HG03460 (cell line): ENCODE measurements around the gene TNN.

Experiments
- ATAC-seq: cut with Tn5 transposase; IDR thresholded peaks from one replicate; pipeline ENCODE4 v1.9.1; 2021; ENCODE audit not compliant: unreplicated experiment

TNN gene

GRCh38 chr1:175171036-175171913 is 103.6 kb downstream of the TNN start:
- ATAC-seq, result no peak

- ATAC-seq, result no peak
These were observed 104.9 kb downstream of the TNN start for GRCh38 chr1:175172503-175172902.

- no peak for ATAC-seq
These were observed 105.9 kb downstream of the TNN start for GRCh38 chr1:175173531-175173930.

DNA sequence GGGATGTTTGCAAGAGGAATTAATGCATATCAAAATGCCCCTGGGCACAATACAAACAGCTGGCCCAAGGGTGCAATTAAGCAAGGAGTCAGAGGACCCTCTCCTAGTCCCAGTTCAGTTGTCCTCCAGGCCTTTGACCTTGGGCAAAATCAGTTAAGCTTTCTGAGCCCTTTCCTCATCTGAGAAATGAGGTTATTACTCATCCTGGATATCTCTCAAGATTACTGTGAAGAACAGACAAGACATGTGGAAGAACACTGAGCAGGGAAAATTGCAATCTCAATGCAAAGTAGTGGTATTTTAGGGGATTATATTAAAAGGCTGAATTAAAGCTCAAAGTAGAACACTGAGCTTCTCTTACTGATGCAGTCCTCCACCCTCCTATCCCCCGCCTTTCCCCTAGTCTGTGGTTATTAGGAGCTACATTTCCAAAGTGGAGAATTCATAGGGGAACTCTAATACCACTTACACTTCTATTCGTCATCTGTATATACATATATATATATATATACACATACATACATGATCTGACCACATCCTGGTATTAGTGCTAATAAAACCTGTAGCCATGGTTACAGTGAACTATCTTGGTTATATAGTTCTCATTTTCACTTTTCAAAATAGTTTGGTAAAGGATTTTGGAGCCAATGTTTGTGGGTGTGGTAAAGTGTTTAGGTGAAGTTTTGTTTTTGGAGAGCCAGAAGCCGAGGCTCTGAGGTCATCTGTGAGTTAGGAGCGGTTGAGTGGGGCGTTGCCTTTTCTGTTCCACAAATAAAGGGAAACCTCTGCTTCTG is 106.9 kb downstream of the TNN start:
- peak; percentile 85 for ATAC-seq

- no peak for ATAC-seq
These were observed 108.6 kb downstream of the TNN start for GRCh38 chr1:175176246-175176645.

- no peak for ATAC-seq
These were observed 110.4 kb downstream of the TNN start for GRCh38 chr1:175178056-175178455.

- no peak for ATAC-seq
These were observed 110.8 kb downstream of the TNN start for GRCh38 chr1:175178456-175178855.

DNA sequence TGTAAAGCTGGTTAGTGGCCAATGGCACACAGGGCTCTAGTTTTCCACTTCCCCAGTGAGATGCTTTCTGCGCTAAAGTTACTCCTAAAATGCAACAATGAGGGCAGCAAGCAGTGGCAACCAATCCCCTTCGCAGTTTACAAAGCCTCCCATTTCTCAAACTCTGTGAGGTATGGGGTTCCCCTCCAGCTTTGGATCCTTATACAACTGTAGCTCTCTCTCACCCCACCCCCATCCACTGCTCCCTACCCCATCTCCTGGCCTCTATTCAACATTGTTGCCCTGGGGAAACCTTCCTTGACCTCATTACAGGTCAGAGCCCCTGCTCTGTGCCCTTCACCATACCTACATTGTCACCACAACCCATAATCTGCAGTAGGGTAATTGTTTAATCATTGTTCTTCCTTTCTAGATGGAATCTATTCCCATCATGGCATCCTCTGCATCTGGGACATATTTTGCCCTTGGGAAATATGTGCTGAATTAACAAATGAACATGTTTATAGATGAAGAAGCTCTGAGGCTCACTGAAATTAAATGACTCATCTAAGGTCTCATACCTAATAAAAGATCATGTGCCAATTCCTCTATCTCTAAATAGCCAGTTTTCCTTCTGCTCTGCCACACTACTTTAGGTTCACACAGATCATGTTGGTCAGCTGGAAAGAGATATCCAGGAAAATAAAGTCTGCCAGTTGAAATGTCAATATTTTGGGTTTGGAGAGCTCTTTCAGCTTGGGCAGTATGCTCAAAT is 112.4 kb downstream of the TNN start:
- ATAC-seq, result no peak

GRCh38 chr1:175182201-175182746 is 114.6 kb downstream of the TNN start:
- no peak for ATAC-seq

GRCh38 chr1:175183586-175183985 is 116.0 kb downstream of the TNN start:
- no peak for ATAC-seq

DNA sequence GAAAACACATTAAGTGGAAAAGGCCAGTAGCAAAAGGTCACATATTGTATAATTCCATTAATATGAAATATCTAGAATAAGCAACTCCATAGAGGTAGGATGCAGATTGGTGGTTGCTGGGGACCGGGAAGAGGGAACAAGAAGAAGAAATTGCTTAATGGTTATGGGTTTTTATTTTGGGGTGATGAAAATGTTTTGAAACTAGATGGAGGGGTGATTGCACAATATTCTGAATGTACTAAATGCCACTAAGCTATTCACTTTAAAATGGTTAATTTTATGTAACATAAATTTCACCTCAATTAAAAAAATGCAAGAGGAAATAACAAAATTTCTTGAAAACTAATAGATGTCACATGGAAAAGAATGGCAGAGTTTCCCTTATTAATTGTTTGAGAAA is 118.3 kb downstream of the TNN start:
- ATAC-seq, result no peak

DNA sequence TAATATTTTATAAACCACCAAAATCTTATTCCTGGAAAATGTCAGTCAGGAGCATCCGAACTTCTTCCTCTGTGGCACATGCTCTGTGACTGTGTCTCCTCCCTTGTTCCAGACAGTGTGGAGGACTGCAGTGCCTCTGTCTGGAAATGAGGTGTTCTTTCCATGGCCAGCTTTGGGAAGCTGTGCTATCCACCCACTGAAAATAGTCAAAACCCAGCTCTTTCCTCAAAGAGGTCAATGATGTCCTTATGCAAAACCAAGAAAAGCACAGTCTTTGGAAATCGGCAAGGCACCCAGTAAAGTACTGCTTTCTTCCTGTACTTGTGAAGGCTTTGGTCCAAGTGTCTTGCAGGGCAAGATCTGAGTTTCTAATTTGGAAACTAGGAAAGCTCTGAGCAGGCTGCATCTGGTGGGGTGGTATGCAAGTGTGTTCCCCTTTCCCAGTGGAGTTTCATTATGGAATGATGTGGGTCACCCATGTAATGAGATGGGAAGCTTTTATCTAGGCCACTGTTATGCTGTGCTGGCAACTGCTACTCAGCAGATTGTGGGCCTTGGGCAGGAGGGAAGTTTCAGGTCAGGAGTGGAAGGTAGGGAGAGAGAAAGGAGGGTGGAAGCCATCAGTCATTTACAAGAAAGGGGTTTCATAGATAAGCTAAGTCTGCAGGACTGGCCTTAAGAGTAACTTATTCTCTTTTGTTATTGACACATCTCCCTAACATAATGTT is 119.0 kb downstream of the TNN start:
- no peak for ATAC-seq

DNA sequence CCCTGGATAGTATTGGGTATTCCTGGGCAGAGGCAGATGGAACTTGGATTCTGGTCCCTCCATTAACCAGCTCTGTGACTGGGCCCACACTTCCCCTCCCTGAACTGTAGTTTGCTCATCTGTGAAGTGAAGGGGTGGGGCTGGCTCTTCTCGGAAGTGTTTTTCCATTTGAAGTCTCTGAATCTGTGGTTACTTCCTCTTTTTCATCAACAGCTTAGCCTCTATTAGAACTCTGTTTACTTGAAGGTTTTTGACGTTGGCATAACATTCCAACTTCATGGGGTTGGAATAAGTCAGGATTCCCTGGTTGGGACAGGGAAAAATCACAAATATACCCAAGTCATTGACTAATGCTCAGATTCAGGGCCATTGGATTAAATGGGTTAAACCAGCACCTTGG is 121.3 kb downstream of the TNN start:
- peak; percentile 57 for ATAC-seq

DNA sequence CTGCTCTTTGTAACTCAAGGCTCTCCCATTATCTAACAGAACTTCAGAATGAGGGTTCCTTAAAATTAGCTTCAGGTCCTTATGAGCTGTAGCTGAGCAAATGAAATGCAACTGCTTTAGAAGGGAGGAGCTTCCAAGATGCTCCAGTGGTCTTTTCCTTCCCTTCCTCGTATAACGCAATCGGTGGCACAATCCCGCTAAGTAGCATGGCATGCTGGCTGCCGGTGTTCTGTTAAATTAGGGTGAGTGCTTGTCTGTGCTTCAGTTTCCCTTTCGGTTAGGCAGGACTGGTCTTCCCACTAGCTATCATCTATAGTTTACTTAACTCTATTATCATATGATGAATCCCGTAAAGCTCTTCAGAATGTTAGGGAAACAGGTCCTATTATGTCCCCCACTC is 124.0 kb downstream of the TNN start:
- no peak for ATAC-seq

DNA sequence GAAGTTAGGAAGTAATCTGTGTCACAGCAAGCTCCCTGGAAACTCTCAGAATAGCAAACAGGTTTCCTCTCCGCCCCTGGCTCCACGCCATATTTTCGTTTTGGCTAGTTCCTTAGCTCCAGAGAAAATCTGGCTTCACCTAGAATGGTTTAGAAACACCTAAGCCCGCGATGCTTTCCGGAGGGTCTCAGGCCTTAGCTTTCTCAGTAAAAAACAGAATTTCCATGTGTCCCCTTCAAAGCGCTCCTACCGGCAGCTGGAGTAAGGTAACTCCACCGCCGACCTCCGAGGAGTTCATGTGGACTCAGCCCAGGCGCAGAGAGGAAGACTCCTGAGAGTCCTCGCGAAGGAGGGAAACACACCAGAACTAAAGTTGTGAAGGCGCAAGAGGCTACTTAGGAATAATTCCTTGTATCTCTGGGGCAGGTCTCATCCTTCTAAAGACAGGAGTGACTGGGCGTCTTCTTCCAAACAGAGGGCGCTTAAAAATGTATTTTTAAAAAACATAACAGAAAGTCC is 124.5 kb downstream of the TNN start:
- ATAC-seq, result peak; percentile 14

DNA sequence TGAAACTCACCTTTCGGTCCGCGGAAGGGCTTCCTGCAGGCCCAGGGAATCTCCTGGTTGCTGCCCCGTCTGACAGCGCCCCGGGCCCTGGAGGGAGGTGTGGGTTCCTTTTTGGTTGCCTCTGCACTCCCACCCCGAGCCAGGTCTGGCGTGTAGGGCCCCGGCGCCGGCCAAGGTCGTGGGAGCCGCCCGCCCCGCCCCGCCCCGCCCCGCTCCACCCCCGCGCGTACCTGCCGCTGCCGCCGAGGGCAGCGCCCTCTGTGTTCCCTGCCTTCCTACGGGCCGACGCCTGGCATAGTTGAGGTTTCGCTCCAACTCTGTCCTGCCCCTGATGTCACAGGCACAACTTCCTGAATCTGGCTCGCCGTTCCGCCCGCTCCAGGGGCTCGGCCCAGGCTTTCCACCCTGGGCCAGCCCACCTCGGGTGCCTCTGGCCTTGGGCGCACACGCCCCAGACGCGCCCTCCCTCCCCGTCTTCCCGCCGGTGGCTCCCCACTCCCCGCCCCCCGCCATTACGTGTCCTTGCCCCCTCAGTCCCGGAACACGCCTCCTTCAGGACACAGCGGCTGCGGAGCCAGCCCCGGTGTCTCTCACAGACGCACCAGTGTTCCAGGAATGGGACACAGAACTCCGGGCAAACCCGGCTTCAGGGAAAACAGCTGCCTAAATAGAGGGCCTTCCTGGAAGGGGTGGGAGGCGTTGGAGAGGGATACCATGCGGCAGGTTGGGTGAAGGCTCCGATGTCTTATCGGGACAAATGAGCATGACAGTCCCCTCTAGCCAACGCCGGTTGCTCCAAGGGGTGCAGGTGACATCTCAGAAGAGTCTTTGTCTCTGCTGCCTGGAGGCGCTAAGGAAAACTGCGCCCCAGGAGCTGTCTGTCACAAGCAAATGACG is 125.2 kb downstream of the TNN start, which contains the start of gene KIAA0040:
Gene KIAA0040, minus strand, starts transcription at position 147 of the 897 bp plus-strand sequence. CDS start 31,763 bp downstream, outside the sequence.
- ATAC-seq, result peak; percentile 43

GRCh38 chr1:175193527-175193910 is 125.9 kb downstream of the TNN start:
- no peak for ATAC-seq

- ATAC-seq, result no peak
These were observed 127.6 kb downstream of the TNN start for GRCh38 chr1:175195281-175195680.

GRCh38 chr1:175195798-175196197 is 128.2 kb downstream of the TNN start:
- ATAC-seq, result no peak
